Measurements from ENCODE around the gene CPS1. TPM values are rescaled to one million over a fixed set of nuclear protein-coding genes. Genes with fewer than 3 reads are reported as not detected.

The CPS1 gene
- total RNA-seq, 1 donor from 2014 or later = 8.0 TPM

- H3K9me3 ChIP-seq (ENCODE audit: insufficient read depth, low read depth, low read length) = no peaks in the 10 kb centered on the region
- no peaks in the 10 kb centered on the region for H3K4me1 ChIP-seq (ENCODE audit: insufficient read depth, low read length)
- no peak for FAIRE-seq
- Mint-ChIP-seq H3K4me1 (ENCODE audit: low read depth, unreplicated experiment) (no peaks in the 10 kb centered on the region), H3K9me3 (ENCODE audit: unreplicated experiment) (no peaks in the 10 kb centered on the region), H3K4me3 (ENCODE audit: unreplicated experiment) (no peak overlapping the region), H3K36me3 (ENCODE audit: low read depth, unreplicated experiment) (peaks cover 2% of the 10 kb centered on the region), H3K27me3 (ENCODE audit: low read depth, unreplicated experiment) (no peaks in the 10 kb centered on the region), H3K27ac (ENCODE audit: unreplicated experiment) (no peak overlapping the region)
- no peak overlapping the region for H3K27ac ChIP-seq (ENCODE audit: low read depth, low read length)
- no peak overlapping the region for H2AFZ ChIP-seq (ENCODE audit: low read depth, low read length)
- TF ChIP-seq, protein P1, sequence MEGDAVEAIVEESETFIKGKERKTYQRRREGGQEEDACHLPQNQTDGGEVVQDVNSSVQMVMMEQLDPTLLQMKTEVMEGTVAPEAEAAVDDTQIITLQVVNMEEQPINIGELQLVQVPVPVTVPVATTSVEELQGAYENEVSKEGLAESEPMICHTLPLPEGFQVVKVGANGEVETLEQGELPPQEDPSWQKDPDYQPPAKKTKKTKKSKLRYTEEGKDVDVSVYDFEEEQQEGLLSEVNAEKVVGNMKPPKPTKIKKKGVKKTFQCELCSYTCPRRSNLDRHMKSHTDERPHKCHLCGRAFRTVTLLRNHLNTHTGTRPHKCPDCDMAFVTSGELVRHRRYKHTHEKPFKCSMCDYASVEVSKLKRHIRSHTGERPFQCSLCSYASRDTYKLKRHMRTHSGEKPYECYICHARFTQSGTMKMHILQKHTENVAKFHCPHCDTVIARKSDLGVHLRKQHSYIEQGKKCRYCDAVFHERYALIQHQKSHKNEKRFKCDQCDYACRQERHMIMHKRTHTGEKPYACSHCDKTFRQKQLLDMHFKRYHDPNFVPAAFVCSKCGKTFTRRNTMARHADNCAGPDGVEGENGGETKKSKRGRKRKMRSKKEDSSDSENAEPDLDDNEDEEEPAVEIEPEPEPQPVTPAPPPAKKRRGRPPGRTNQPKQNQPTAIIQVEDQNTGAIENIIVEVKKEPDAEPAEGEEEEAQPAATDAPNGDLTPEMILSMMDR (IDR thresholded peaks at IDR 0.05; ENCODE audit: insufficient read depth, low read depth, low read length) = peak; percentile 26
- TF ChIP-seq EZH2 (IDR thresholded peaks at IDR 0.05; ENCODE audit: insufficient read depth, low read length) = no peak
- no peak overlapping the region for H3K9ac ChIP-seq (ENCODE audit: low read length)
- DNase-seq (ENCODE audit: low read depth) = peak; percentile 10
- no peak overlapping the region for H3K4me3 ChIP-seq (ENCODE audit: insufficient read depth, low read depth, low read length)
- H3K4me2 ChIP-seq (ENCODE audit: low read length) = no peak overlapping the region
- H3K27me3 ChIP-seq (ENCODE audit: insufficient read depth, low read length) = no peaks in the 10 kb centered on the region
- no peaks in the 10 kb centered on the region for H4K20me1 ChIP-seq (ENCODE audit: insufficient read depth, low read length)
- no peaks in the 10 kb centered on the region for H3K79me2 ChIP-seq (ENCODE audit: insufficient read depth, low read length)
- no peaks in the 10 kb centered on the region for H3K36me3 ChIP-seq (ENCODE audit: insufficient read depth, low read length)
These were observed 107.3 kb downstream of the CPS1 start for GRCh38 chr2:210663631-210664089.

DNA sequence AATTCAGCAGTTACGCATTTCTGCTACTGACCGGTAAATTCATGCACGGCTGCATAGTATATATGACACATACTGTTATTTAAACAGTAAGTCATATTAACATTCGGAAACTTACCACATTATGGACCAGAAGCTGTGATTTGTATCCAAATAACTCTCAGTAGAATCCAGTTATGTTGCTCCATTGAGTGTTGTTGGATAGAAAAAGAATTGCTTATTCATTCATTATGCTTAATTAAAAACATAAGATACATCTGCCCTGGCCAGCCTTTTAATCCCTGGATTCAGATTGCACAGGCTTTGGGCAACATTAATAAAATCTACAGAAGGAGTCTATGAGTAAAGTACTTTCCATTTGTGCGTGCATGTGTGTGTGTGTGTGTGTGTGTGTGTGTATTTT is 111.3 kb downstream of the CPS1 start:
- no peak overlapping the region for H3K9ac ChIP-seq (ENCODE audit: low read length)
- FAIRE-seq = no peak
- no peak overlapping the region for H3K4me3 ChIP-seq (ENCODE audit: insufficient read depth, low read depth, low read length)
- no peaks in the 10 kb centered on the region for H3K4me1 ChIP-seq (ENCODE audit: insufficient read depth, low read length)
- no peaks in the 10 kb centered on the region for H3K9me3 Mint-ChIP-seq (ENCODE audit: unreplicated experiment)
- H3K27ac Mint-ChIP-seq (ENCODE audit: unreplicated experiment) = no peak overlapping the region
- no peak overlapping the region for H2AFZ ChIP-seq (ENCODE audit: low read depth, low read length)
- no peaks in the 10 kb centered on the region for H3K79me2 ChIP-seq (ENCODE audit: insufficient read depth, low read length)
- H3K9me3 ChIP-seq (ENCODE audit: insufficient read depth, low read depth, low read length) = no peaks in the 10 kb centered on the region
- no peaks in the 10 kb centered on the region for H3K4me1 Mint-ChIP-seq (ENCODE audit: low read depth, unreplicated experiment)
- no peaks in the 10 kb centered on the region for H3K27me3 Mint-ChIP-seq (ENCODE audit: low read depth, unreplicated experiment)
- no peak overlapping the region for H3K4me2 ChIP-seq (ENCODE audit: low read length)
- H3K4me3 Mint-ChIP-seq (ENCODE audit: unreplicated experiment) = no peak overlapping the region
- H3K27me3 ChIP-seq (ENCODE audit: insufficient read depth, low read length) = no peaks in the 10 kb centered on the region
- H4K20me1 ChIP-seq (ENCODE audit: insufficient read depth, low read length) = no peaks in the 10 kb centered on the region
- no peaks in the 10 kb centered on the region for H3K36me3 Mint-ChIP-seq (ENCODE audit: low read depth, unreplicated experiment)
- no peak for TF ChIP-seq EZH2 (IDR thresholded peaks at IDR 0.05; ENCODE audit: insufficient read depth, low read length)
- TF ChIP-seq, protein P1 (IDR thresholded peaks at IDR 0.05; ENCODE audit: insufficient read depth, low read depth, low read length) = no peak
- H3K27ac ChIP-seq (ENCODE audit: low read depth, low read length) = no peak overlapping the region
- no peak for DNase-seq (ENCODE audit: low read depth)
- H3K36me3 ChIP-seq (ENCODE audit: insufficient read depth, low read length) = no peaks in the 10 kb centered on the region

DNA sequence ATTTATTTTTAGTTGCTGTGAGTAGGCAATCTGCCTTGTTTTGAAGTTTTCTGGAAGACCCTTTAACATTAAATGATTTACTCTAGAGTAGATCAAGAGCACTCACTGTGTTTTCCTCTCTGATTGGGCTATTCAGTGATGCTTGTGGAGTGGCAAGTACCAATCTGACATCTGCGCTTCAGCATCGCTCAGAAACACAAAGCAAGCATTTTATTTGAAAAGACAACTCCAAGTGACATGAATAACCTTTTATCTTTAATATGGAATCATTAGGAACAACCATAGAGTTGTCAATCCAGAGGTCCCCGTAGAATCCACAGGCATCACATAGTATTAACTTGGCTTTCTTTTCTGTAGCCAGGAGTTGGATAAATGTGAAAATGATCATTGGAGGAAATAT is 114.7 kb downstream of the CPS1 start:
- Mint-ChIP-seq H3K27me3 (ENCODE audit: low read depth, unreplicated experiment) (no peaks in the 10 kb centered on the region), H3K36me3 (ENCODE audit: low read depth, unreplicated experiment) (no peaks in the 10 kb centered on the region), H3K4me3 (ENCODE audit: unreplicated experiment) (no peak overlapping the region), H3K27ac (ENCODE audit: unreplicated experiment) (no peak overlapping the region), H3K4me1 (ENCODE audit: low read depth, unreplicated experiment) (no peaks in the 10 kb centered on the region), H3K9me3 (ENCODE audit: unreplicated experiment) (no peaks in the 10 kb centered on the region)
- Histone ChIP-seq H3K27ac (ENCODE audit: low read depth, low read length) (no peak overlapping the region), H2AFZ (ENCODE audit: low read depth, low read length) (no peak overlapping the region), H3K4me1 (ENCODE audit: insufficient read depth, low read length) (no peaks in the 10 kb centered on the region), H3K79me2 (ENCODE audit: insufficient read depth, low read length) (no peaks in the 10 kb centered on the region), H3K27me3 (ENCODE audit: insufficient read depth, low read length) (no peaks in the 10 kb centered on the region), H3K36me3 (ENCODE audit: insufficient read depth, low read length) (no peaks in the 10 kb centered on the region), H3K9me3 (ENCODE audit: insufficient read depth, low read depth, low read length) (no peaks in the 10 kb centered on the region), H3K9ac (ENCODE audit: low read length) (no peak overlapping the region), H4K20me1 (ENCODE audit: insufficient read depth, low read length) (no peaks in the 10 kb centered on the region), H3K4me3 (ENCODE audit: insufficient read depth, low read depth, low read length) (no peak overlapping the region), H3K4me2 (ENCODE audit: low read length) (no peak overlapping the region)
- no peak for FAIRE-seq
- DNase-seq (ENCODE audit: low read depth) = no peak
- TF ChIP-seq EZH2 (IDR thresholded peaks at IDR 0.05; ENCODE audit: insufficient read depth, low read length) = no peak
- TF ChIP-seq, protein P1 (IDR thresholded peaks at IDR 0.05; ENCODE audit: insufficient read depth, low read depth, low read length) = no peak

Measured in astrocyte (in vitro differentiated cells and primary cell).